Measurements from ENCODE around the gene CHD9. TPM values are rescaled to one million over a fixed set of nuclear protein-coding genes. Genes with fewer than 3 reads are reported as not detected.

The CHD9 gene
- total and polyA plus RNA-seq, 4 donors, result 6.2 to 46.6 (median 32.5) TPM

- Histone ChIP-seq H3K27ac (ENCODE audit: low read depth in 1 of 2, low read length in 2 of 2) (no peak overlapping the region), H3K9me3 (ENCODE audit: control insufficient read depth in 4 of 4, low read length in 3 of 4) (no peaks in the 10 kb centered on the region), H3K27me3 (ENCODE audit: control insufficient read depth in 4 of 4, insufficient read depth in 4 of 4, low read length in 3 of 4) (no peaks in the 10 kb centered on the region), H3K4me3 (ENCODE audit: low read depth in 1 of 3, low read length in 3 of 3) (no peak overlapping the region), H3K36me3 (ENCODE audit: control insufficient read depth in 4 of 4, insufficient read depth in 3 of 4, low read depth in 1 of 4, low read length in 3 of 4) (peaks cover 0 to 1% (median 0%) of the 10 kb centered on the region in 4 donors), H3K4me1 (ENCODE audit: control insufficient read depth in 4 of 4, insufficient read depth in 4 of 4, low read length in 3 of 4) (no peaks in the 10 kb centered on the region), H3K9ac (ENCODE audit: low read depth in 1 of 2, low read length in 2 of 2) (no peak overlapping the region)
- WGBS, result 90% methylated on average over 4 of the region's 4 CpGs
- TF ChIP-seq YY1 (IDR thresholded peaks at IDR 0.05) (no peak), JUND (IDR thresholded peaks at IDR 0.05) (no peak), HNF4A (conservative IDR thresholded peaks at IDR 0.05) (no peak), MAX (IDR thresholded peaks at IDR 0.05) (no peak)
- DNase-seq (ENCODE audit: low spot score), result no peak
These were observed 61.0 kb downstream of the CHD9 start for GRCh38 chr16:53115773-53116172.

GRCh38 chr16:53121043-53121620 is 66.3 kb downstream of the CHD9 start:
- Histone ChIP-seq H3K9ac (ENCODE audit: low read depth in 1 of 2, low read length in 2 of 2) (no peak overlapping the region), H3K4me3 (ENCODE audit: low read depth in 1 of 3, low read length in 3 of 3) (no peak overlapping the region), H3K27ac (ENCODE audit: low read depth in 1 of 2, low read length in 2 of 2) (no peak overlapping the region), H3K9me3 (ENCODE audit: control insufficient read depth in 4 of 4, low read length in 3 of 4) (no peaks in the 10 kb centered on the region), H3K4me1 (ENCODE audit: control insufficient read depth in 4 of 4, insufficient read depth in 4 of 4, low read length in 3 of 4) (no peaks in the 10 kb centered on the region), H3K27me3 (ENCODE audit: control insufficient read depth in 4 of 4, insufficient read depth in 4 of 4, low read length in 3 of 4) (no peaks in the 10 kb centered on the region), H3K36me3 (ENCODE audit: control insufficient read depth in 4 of 4, insufficient read depth in 3 of 4, low read depth in 1 of 4, low read length in 3 of 4) (peaks cover 0 to 1% (median 0%) of the 10 kb centered on the region in 4 donors)
- TF ChIP-seq FOXA1 (IDR thresholded peaks at IDR 0.05) (no peak), EGR1 (IDR thresholded peaks at IDR 0.05; ENCODE audit: low read depth in 2 of 2) (no peak), CTCF (IDR thresholded peaks at IDR 0.05; ENCODE audit: low read depth, low read length, missing input control) (no peak), GABPA (IDR thresholded peaks at IDR 0.05 in 1 of 2, conservative IDR thresholded peaks at IDR 0.05 in 1 of 2) (no peak), HNF4G (IDR thresholded peaks at IDR 0.05) (no peak), TAF1 (conservative IDR thresholded peaks at IDR 0.05) (no peak), RAD21 (IDR thresholded peaks at IDR 0.05) (no peak), RXRA (IDR thresholded peaks at IDR 0.05) (no peak), ATF3 (IDR thresholded peaks at IDR 0.05) (no peak), ZBTB33 (IDR thresholded peaks at IDR 0.05) (no peak), JUND (IDR thresholded peaks at IDR 0.05) (no peak), HNF4A (conservative IDR thresholded peaks at IDR 0.05) (no peak), SP1 (IDR thresholded peaks at IDR 0.05) (no peak), MAX (IDR thresholded peaks at IDR 0.05) (no peak), REST (IDR thresholded peaks at IDR 0.05) (no peak), FOXA2 (IDR thresholded peaks at IDR 0.05) (no peak), YY1 (IDR thresholded peaks at IDR 0.05) (no peak), NR2F2 (IDR thresholded peaks at IDR 0.05) (no peak)
- 79% methylated on average over 2 of the region's 2 CpGs for WGBS
- DNase-seq (ENCODE audit: low spot score), result no peak

Measured in liver (tissue), 9 donors.